ENCODE data around the gene SFRP5. TPM values are rescaled to one million over a fixed set of nuclear protein-coding genes. Genes with fewer than 3 reads are reported as not detected.

SFRP5 gene
- total and polyA plus RNA-seq, 2 of the 13 experiments (the other 11 are each of a cell fraction or from before 2014, with no cell fraction given): 0.32 to 1.7 TPM

- Histone ChIP-seq H2AFZ (ENCODE audit: low read length) (no peak overlapping the region), H3K4me1 (ENCODE audit: insufficient read depth, low read length) (peaks cover 13% of the 10 kb centered on the region), H3K27ac (ENCODE audit: extremely low read length, insufficient read depth, low read length) (no peak overlapping the region), H3K4me2 (ENCODE audit: low read depth, low read length) (no peak overlapping the region), H3K27me3 (ENCODE audit: control insufficient read depth in 1 of 2, insufficient read depth in 2 of 2, low read length in 2 of 2) (peaks cover 0 to 10% of the 10 kb centered on the region in 2 experiments; a peak in 2 of 5 replicates), H3K79me2 (ENCODE audit: insufficient read depth, low read length) (peaks cover 11% of the 10 kb centered on the region), H3K9ac (ENCODE audit: insufficient read depth, low read depth, low read length) (no peak overlapping the region), H3K9me3 (ENCODE audit: low read length) (no peaks in the 10 kb centered on the region), H4K20me1 (ENCODE audit: insufficient read depth, low read length) (no peaks in the 10 kb centered on the region), H3K36me3 (replicated peaks in 1 of 2; ENCODE audit: control insufficient read depth in 1 of 2, insufficient read depth in 2 of 2, low read length in 2 of 2) (no peaks in the 10 kb centered on the region), H3K4me3 (replicated peaks in 1 of 3; ENCODE audit: insufficient read depth in 1 of 3, low read depth in 2 of 3, low read length in 3 of 3) (no peak overlapping the region)
- DNase-seq (ENCODE audit: low spot score): no peak
- intact Hi-C loops (cut with micrococcal nuclease; ENCODE audit: unreplicated experiment): no loop called here
- CTCF ChIA-PET (ENCODE audit: low intra/inter-chr PET ratio, low total read pairs): interaction anchor here (2.9 kb wide), 1 partner anchor 57 kb away, joined by 40 read pairs; no protein-coding TSS in a partner anchor
- no TSS peak for BruUV-seq (replicated peaks)
- POLR2A ChIA-PET: interaction anchor here (0.7 kb wide), 1 partner anchor 53 kb away, joined by 3 read pairs; no protein-coding TSS in a partner anchor
- TF ChIP-seq FOSL2 (CRISPR knock-in tag; IDR thresholded peaks at IDR 0.05) (no peak), PHF5A (CRISPR knock-in tag; IDR thresholded peaks at IDR 0.05; ENCODE audit: low read depth, unreplicated experiment) (no peak), ZNF770 (CRISPR knock-in tag; IDR thresholded peaks at IDR 0.05) (no peak), AKAP8 (CRISPR knock-in tag; IDR thresholded peaks at IDR 0.05) (no peak), KLF9 (CRISPR knock-in tag; IDR thresholded peaks at IDR 0.05; ENCODE audit: low read depth) (no peak), ZFP82 (CRISPR knock-in tag; IDR thresholded peaks at IDR 0.05; ENCODE audit: borderline replicate concordance) (no peak), TFAP4 (IDR thresholded peaks at IDR 0.05; ENCODE audit: borderline replicate concordance, low read depth) (no peak), ZNF891 (CRISPR knock-in tag; IDR thresholded peaks at IDR 0.05) (no peak), ZNF660 (CRISPR knock-in tag; IDR thresholded peaks at IDR 0.05; ENCODE audit: borderline replicate concordance, low read depth) (no peak), KDM4B (CRISPR knock-in tag; IDR thresholded peaks at IDR 0.05) (no peak), HMGXB3 (CRISPR knock-in tag; IDR thresholded peaks at IDR 0.05; ENCODE audit: borderline replicate concordance) (no peak)
- TF ChIP-seq, protein P1, sequence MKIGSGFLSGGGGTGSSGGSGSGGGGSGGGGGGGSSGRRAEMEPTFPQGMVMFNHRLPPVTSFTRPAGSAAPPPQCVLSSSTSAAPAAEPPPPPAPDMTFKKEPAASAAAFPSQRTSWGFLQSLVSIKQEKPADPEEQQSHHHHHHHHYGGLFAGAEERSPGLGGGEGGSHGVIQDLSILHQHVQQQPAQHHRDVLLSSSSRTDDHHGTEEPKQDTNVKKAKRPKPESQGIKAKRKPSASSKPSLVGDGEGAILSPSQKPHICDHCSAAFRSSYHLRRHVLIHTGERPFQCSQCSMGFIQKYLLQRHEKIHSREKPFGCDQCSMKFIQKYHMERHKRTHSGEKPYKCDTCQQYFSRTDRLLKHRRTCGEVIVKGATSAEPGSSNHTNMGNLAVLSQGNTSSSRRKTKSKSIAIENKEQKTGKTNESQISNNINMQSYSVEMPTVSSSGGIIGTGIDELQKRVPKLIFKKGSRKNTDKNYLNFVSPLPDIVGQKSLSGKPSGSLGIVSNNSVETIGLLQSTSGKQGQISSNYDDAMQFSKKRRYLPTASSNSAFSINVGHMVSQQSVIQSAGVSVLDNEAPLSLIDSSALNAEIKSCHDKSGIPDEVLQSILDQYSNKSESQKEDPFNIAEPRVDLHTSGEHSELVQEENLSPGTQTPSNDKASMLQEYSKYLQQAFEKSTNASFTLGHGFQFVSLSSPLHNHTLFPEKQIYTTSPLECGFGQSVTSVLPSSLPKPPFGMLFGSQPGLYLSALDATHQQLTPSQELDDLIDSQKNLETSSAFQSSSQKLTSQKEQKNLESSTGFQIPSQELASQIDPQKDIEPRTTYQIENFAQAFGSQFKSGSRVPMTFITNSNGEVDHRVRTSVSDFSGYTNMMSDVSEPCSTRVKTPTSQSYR (CRISPR knock-in tag; IDR thresholded peaks at IDR 0.05; ENCODE audit: borderline replicate concordance): no peak
- TF ChIP-seq, protein P2, sequence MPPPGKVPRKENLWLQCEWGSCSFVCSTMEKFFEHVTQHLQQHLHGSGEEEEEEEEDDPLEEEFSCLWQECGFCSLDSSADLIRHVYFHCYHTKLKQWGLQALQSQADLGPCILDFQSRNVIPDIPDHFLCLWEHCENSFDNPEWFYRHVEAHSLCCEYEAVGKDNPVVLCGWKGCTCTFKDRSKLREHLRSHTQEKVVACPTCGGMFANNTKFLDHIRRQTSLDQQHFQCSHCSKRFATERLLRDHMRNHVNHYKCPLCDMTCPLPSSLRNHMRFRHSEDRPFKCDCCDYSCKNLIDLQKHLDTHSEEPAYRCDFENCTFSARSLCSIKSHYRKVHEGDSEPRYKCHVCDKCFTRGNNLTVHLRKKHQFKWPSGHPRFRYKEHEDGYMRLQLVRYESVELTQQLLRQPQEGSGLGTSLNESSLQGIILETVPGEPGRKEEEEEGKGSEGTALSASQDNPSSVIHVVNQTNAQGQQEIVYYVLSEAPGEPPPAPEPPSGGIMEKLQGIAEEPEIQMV (CRISPR knock-in tag; IDR thresholded peaks at IDR 0.05; ENCODE audit: low read depth): no peak
- in situ Hi-C loops (cut with HindIII; ENCODE audit: extremely low pct_ligation_motif_present, low pct_unique_long_range_greater_than_20kb): loop anchor here (5.0 kb wide), 1 partner anchor 56 kb away; no protein-coding TSS in a partner anchor
- 8% methylated on average over 5 of the region's 5 CpGs for WGBS (ENCODE audit: low lambda C conversion rate)
- ATAC-seq: no peak
- FAIRE-seq: no peak
Observed at GRCh38 chr10:97733256-97733655, 38.5 kb downstream of the SFRP5 start.
